ENCODE data around the gene HYLS1. TPM values are rescaled to one million over a fixed set of nuclear protein-coding genes. Genes with fewer than 3 reads are reported as not detected.

Gene HYLS1
- total and polyA plus RNA-seq, 10 donors, result 3.0 to 7.7 (median 4.3) TPM

- H3K27ac ChIP-seq, result peak overlapping the region; percentile 15 to 97 (median 95)
- peak overlapping the region; percentile 59 to 99 (median 86) for H3K4me3 ChIP-seq
- WGBS, 5 donors, result 11 to 22% (median 19%) methylated on average over 14 to 24 of the region's 24 CpGs
- peak; percentile 88 for DNase-seq
- peaks cover 0 to 6% (median 0%) of the 10 kb centered on the region in 6 donors for H3K36me3 ChIP-seq
- H3K9me3 ChIP-seq, result no peaks in the 10 kb centered on the region
- peaks cover 0 to 39% (median 25%) of the 10 kb centered on the region in 6 donors for H3K4me1 ChIP-seq
- intact Hi-C loops (cut with DNase I; ENCODE audit: low total_unique reads), result no loop called here
- TF ChIP-seq POLR2A (IDR thresholded peaks at IDR 0.05) (no peak), CTCF (IDR thresholded peaks at IDR 0.05 in 8 of 11, conservative IDR thresholded peaks at IDR 0.05 in 3 of 11) (no peak), POLR2AphosphoS5 (IDR thresholded peaks at IDR 0.05) (no peak)
- no peaks in the 10 kb centered on the region for H3K27me3 ChIP-seq (replicated peaks in 1 of 7)
Measured at GRCh38 chr11:125886997-125887372, 483 bp upstream of the HYLS1 start.

- WGBS, 5 donors, result 75 to 84% (median 77%) methylated on average over 3 of the region's 3 CpGs
- no peak for TF ChIP-seq POLR2A (IDR thresholded peaks at IDR 0.05)
- TF ChIP-seq POLR2AphosphoS5 (IDR thresholded peaks at IDR 0.05), result no peak
- TF ChIP-seq CTCF (IDR thresholded peaks at IDR 0.05 in 8 of 11, conservative IDR thresholded peaks at IDR 0.05 in 3 of 11), result no peak
- H3K36me3 ChIP-seq, result peaks cover 0 to 42% (median 22%) of the 10 kb centered on the region in 6 donors
- peaks cover 0 to 39% (median 25%) of the 10 kb centered on the region in 6 donors for H3K4me1 ChIP-seq
- intact Hi-C loops (cut with DNase I; ENCODE audit: low total_unique reads), result no loop called here
- H3K4me3 ChIP-seq, result no peak overlapping the region
- H3K27ac ChIP-seq, result no peak overlapping the region
- H3K9me3 ChIP-seq, result no peaks in the 10 kb centered on the region
- H3K27me3 ChIP-seq (replicated peaks in 1 of 7), result no peaks in the 10 kb centered on the region
- DNase-seq, result no peak
Measured at GRCh38 chr11:125890447-125891100, 3.1 kb downstream of the HYLS1 start.

GRCh38 chr11:125892071-125892470 lies 4.6 kb downstream of the HYLS1 start:
- DNase-seq, result no peak
- Histone ChIP-seq H3K27me3 (replicated peaks in 1 of 7) (no peaks in the 10 kb centered on the region), H3K4me3 (no peak overlapping the region), H3K27ac (no peak overlapping the region), H3K4me1 (peaks cover 0 to 32% (median 25%) of the 10 kb centered on the region in 6 donors), H3K36me3 (peaks cover 0 to 49% (median 26%) of the 10 kb centered on the region in 6 donors), H3K9me3 (no peaks in the 10 kb centered on the region)
- intact Hi-C loops (cut with DNase I; ENCODE audit: low total_unique reads), result no loop called here
- TF ChIP-seq POLR2A (IDR thresholded peaks at IDR 0.05), result no peak
- TF ChIP-seq POLR2AphosphoS5 (IDR thresholded peaks at IDR 0.05), result no peak
- no peak for TF ChIP-seq CTCF (IDR thresholded peaks at IDR 0.05 in 8 of 11, conservative IDR thresholded peaks at IDR 0.05 in 3 of 11)

- peaks cover 0 to 32% (median 24%) of the 10 kb centered on the region in 6 donors for H3K4me1 ChIP-seq
- H3K36me3 ChIP-seq, result peaks cover 0 to 52% (median 26%) of the 10 kb centered on the region in 6 donors
- H3K4me3 ChIP-seq, result no peak overlapping the region
- H3K27ac ChIP-seq, result no peak overlapping the region
- TF ChIP-seq POLR2A (IDR thresholded peaks at IDR 0.05), result no peak
- no peak for TF ChIP-seq POLR2AphosphoS5 (IDR thresholded peaks at IDR 0.05)
- no peak for TF ChIP-seq CTCF (IDR thresholded peaks at IDR 0.05 in 8 of 11, conservative IDR thresholded peaks at IDR 0.05 in 3 of 11)
- H3K9me3 ChIP-seq, result no peaks in the 10 kb centered on the region
- no peaks in the 10 kb centered on the region for H3K27me3 ChIP-seq (replicated peaks in 1 of 7)
- DNase-seq, result no peak
- intact Hi-C loops (cut with DNase I; ENCODE audit: low total_unique reads), result no loop called here
Measured at GRCh38 chr11:125892994-125893393, 5.5 kb downstream of the HYLS1 start.

All from spleen (tissue), 11 donors.